ENCODE measurements around the gene INF2.

The INF2 gene

GRCh38 chr14:104703269-104703668 lies 13.9 kb downstream of the INF2 start:
- no peak for DNase-seq

- no peak for DNase-seq
These were observed 14.8 kb downstream of the INF2 start for GRCh38 chr14:104704252-104704651.

GRCh38 chr14:104705340-104706047 lies 16.1 kb downstream of the INF2 start:
- DNase-seq, result no peak

GRCh38 chr14:104706733-104707607 lies 17.6 kb downstream of the INF2 start:
- no peak for DNase-seq

- DNase-seq, result no peak
These were observed 18.5 kb downstream of the INF2 start for GRCh38 chr14:104707608-104708595.

GRCh38 chr14:104708606-104709268 lies 19.3 kb downstream of the INF2 start:
- DNase-seq, result peak; percentile 54 to 68

- DNase-seq, result no peak
These were observed 20.1 kb downstream of the INF2 start for GRCh38 chr14:104709387-104710039.

GRCh38 chr14:104710071-104710735 lies 20.8 kb downstream of the INF2 start:
- no peak for DNase-seq

GRCh38 chr14:104712881-104713734 lies 23.7 kb downstream of the INF2 start:
- no peak for DNase-seq

- no peak for DNase-seq
These were observed 24.6 kb downstream of the INF2 start for GRCh38 chr14:104714066-104714465.

- no peak for DNase-seq
These were observed 25.3 kb downstream of the INF2 start for GRCh38 chr14:104714681-104715080.

- no peak for DNase-seq
These were observed 26.0 kb downstream of the INF2 start for GRCh38 chr14:104715416-104715815.

GRCh38 chr14:104715871-104716270 lies 26.5 kb downstream of the INF2 start:
- DNase-seq, result no peak

GRCh38 chr14:104717137-104717536 lies 27.7 kb downstream of the INF2 start:
- DNase-seq, result no peak

GRCh38 chr14:104717646-104718045 lies 28.2 kb downstream of the INF2 start:
- no peak for DNase-seq

- DNase-seq, result no peak
These were observed 28.7 kb downstream of the INF2 start for GRCh38 chr14:104718147-104718546.

GRCh38 chr14:104718871-104719270 lies 29.5 kb downstream of the INF2 start:
- DNase-seq, result no peak

GRCh38 chr14:104719343-104719742 lies 29.9 kb downstream of the INF2 start:
- no peak for DNase-seq

GRCh38 chr14:104721505-104722431 lies 32.4 kb downstream of the INF2 start:
- no peak for DNase-seq
